Coronary artery (tissue), 2 donors: ENCODE measurements around the gene MET.

Source experiments
- DNase-seq: peaks from one replicate; pipeline ENCODE4 v3.0.0-alpha.2; 2017; ENCODE audit warnings: low spot score
- H3K27ac ChIP-seq, 2 donors: fragments of 200-600 bp; sonication (generic); one replicate each; pipeline ENCODE4 v1.5.1; 2016 to 2019
- H3K4me3 ChIP-seq: fragments of 200-600 bp; sonication (generic); 2 replicates; pipeline ENCODE4 v1.5.1; 2016; ENCODE audit warnings: mild to moderate bottlenecking, moderate library complexity
- TF ChIP-seq, protein P1 (sequence below): fragments of 200-600 bp; sonication (generic); IDR thresholded peaks from one replicate; pipeline ENCODE4 v1.5.1; 2019; ENCODE audit warnings: antibody characterized with exemption

Gene MET

DNA sequence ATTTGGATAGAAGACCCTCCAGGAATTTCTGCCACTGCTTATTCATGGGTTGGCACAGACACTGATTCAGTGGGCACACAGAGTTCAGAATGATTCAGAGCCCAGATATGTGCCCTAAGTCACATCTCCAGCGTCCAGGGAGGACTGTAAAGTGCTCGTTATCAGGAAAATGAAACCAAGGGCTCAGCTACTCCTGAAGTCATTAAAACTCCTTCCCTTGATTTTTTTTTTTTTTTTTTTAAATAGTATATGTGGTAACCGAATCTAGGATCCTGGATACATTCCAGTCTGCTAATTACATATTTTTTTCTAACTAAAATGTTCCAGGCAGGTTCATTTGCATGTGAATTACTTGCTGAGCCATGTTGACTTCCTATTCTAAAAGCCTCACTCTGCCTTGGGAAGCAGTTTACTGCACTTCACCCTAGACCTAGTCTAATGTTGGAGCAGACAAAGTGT lies 34.7 kb downstream of the MET start:
- DNase-seq = no peak
- TF ChIP-seq, protein P1, sequence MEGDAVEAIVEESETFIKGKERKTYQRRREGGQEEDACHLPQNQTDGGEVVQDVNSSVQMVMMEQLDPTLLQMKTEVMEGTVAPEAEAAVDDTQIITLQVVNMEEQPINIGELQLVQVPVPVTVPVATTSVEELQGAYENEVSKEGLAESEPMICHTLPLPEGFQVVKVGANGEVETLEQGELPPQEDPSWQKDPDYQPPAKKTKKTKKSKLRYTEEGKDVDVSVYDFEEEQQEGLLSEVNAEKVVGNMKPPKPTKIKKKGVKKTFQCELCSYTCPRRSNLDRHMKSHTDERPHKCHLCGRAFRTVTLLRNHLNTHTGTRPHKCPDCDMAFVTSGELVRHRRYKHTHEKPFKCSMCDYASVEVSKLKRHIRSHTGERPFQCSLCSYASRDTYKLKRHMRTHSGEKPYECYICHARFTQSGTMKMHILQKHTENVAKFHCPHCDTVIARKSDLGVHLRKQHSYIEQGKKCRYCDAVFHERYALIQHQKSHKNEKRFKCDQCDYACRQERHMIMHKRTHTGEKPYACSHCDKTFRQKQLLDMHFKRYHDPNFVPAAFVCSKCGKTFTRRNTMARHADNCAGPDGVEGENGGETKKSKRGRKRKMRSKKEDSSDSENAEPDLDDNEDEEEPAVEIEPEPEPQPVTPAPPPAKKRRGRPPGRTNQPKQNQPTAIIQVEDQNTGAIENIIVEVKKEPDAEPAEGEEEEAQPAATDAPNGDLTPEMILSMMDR = no peak
- Histone ChIP-seq H3K4me3 (peak overlapping the region; percentile 46), H3K27ac (no peak overlapping the region)

DNA sequence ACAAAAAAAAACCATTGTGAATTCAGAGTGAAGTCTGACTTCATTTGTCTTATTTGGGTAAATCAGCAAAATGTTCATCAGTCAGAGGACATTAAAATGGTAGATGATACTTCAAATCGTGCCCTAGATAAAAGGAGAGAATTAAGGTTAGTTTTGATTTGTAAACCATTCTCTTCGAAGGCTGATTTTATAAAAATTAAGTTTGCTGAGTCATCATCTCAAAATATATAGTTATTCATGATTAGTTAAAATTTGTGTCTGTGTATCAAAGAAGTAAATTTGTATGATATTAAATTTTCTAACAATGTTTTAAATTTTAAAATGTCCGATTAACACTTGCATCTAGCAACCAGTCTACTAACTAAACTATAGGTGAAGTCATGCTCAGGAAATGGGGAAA lies 35.3 kb downstream of the MET start:
- DNase-seq = no peak
- TF ChIP-seq, protein P1 = no peak
- no peak overlapping the region for H3K4me3 ChIP-seq
- H3K27ac ChIP-seq = no peak overlapping the region

DNA sequence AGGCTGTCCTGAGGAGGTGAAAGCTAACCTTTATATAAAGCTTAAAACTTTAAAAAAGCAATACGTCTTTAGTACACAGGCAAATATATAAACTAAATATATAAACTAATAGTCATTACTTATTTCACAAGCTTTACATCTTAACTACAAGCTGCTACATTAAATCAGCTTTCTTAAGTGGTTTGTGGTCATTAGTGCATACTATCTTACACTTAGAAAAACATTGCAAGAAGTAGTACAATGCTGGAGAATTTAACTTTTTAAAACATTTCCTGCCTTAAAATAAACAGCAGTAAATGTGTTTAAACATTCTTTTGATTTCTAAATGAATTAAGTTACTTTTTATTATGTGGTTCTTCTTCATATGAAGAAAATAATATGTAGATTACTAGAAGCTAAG lies 36.3 kb downstream of the MET start:
- TF ChIP-seq, protein P1 = no peak
- Histone ChIP-seq H3K4me3 (no peak overlapping the region), H3K27ac (no peak overlapping the region)
- no peak for DNase-seq

DNA sequence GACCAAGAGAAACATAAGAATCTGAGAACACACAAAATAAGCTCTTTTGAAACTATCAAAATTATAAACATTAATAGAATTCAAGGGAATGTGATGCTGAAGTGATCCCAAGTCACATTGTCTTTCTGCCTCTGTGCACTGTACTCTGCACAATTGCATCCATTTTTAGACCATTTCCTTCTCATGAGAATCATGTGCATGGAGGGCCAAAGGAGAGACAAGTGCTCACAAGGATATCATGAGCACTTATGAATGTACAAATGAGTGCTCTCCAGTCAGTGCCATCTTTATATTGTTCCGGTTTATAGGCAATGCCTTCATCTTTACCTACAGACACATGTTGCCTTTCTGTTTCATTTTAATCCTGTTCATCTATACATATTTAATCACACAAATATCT lies 36.9 kb downstream of the MET start:
- no peak for DNase-seq
- Histone ChIP-seq H3K4me3 (no peak overlapping the region), H3K27ac (no peak overlapping the region)
- TF ChIP-seq, protein P1 = no peak

DNA sequence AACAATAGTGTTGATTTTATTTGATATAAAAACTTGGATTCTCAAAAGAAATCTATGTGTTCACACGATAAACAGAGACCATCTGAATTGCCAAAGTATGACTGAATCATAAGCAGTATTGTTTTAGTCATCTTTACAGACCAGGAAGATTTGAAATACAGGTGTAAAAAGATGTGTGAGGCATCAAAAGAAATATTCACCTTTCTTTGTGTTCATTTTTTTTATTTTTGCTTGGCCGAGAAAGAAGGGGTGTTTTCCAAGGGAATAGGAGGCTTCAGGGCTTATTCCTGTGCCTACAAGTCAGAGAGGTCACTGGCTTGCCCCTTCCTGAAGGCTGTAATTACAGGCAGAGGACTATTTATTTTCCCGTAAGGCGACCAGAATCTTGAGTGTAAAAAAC lies 37.3 kb downstream of the MET start:
- TF ChIP-seq, protein P1 = no peak
- H3K27ac ChIP-seq = no peak overlapping the region

DNA sequence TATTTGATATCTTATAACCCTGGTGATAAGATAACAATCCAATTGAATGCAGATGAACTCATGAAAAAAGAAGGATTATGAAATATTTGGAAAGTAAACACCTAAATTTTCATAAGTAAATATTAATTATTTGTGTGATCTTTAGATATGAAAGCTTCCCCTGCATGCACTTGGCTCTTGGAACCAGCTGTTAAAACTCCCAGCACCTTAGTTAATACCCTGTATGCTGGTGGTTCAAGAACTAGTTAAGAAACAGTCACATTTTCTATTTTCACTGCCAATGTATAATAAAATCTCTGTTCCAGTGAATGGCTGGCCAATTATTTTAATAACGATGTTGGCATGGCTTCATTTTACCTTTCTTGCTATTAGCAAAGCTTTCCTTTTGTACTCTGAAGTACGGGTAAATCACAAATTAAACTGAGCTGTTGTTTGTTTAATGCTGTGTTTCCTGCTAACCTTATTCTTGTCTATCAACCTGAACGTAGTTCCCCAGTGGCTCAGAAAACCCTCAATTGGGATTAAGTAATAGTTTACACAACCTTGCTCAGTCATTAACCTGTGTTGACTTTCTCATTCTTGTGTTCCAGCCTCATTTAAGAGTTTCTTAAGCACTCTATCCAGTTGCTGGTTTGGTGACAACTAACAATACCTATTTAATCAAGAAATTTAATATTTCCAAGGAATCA lies 38.9 kb downstream of the MET start:
- no peak for DNase-seq
- Histone ChIP-seq H3K4me3 (no peak overlapping the region), H3K27ac (no peak overlapping the region)
- TF ChIP-seq, protein P1 = no peak

More for the DNA sequence above, 37.3 kb downstream of the MET start:
- no peak overlapping the region for H3K4me3 ChIP-seq
- no peak for DNase-seq

DNA sequence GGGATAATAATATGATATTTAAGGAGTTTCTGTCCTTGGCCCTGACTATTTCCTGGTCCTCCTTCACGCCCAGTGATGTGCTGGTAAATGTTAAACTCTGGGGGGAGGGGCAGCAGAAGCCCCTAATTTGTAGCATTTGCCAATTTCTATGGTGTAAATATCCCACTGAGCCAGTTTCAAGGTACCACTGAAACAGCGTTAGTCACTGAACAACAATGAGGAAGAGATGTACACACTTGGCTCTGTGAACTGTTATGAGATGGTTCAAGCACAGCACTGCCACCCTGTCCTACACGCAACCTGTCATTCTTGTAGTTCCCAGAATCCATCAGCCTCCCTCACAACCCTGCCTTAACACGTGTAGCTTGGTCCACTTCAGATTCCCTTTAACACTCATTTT lies 39.8 kb downstream of the MET start:
- H3K27ac ChIP-seq = no peak overlapping the region
- DNase-seq = no peak
- no peak overlapping the region for H3K4me3 ChIP-seq
- TF ChIP-seq, protein P1 = no peak
